Panc1 (cell line): ENCODE data around the gene ADAM22. TPM values are rescaled to one million over a fixed set of nuclear protein-coding genes. Genes with fewer than 3 reads are reported as not detected.

Source experiments
- ATAC-seq: fragments of 200-7000 bp; cut with Tn5 transposase; 2 replicates; pipeline ENCODE4 v1.9.1; 2020; ENCODE audit warnings: mild to moderate bottlenecking, moderate library complexity
- BruUV-seq: library from RNA; stranded (reverse); fragments of 400-500 nt; replicated peaks from 2 replicates; lab custom pipeline; 2021; lab: Mats Ljungman, UMichigan
- CTCF ChIA-PET: fragments of 300-600 bp; sonication (Branson Sonifier 250); formaldehyde crosslinking; loops from one replicate; lab custom pipeline; 2022; ENCODE audit warnings: antibody characterized with exemption; lab: Charles Lee
- POLR2A ChIA-PET: fragments of 300-600 bp; sonication (Branson Sonifier 250); formaldehyde crosslinking; loops from one replicate; lab custom pipeline; 2022; ENCODE audit warnings: antibody characterized with exemption; lab: Charles Lee
- DNase-seq: peaks from one replicate; pipeline ENCODE4 v3.0.0-alpha.2; 2010; ENCODE audit warnings: low read depth, low spot score
- H3K27ac ChIP-seq: 2 replicates; pipeline ENCODE4 v1.5.1; 2011; ENCODE audit warnings: mild to moderate bottlenecking, low read length, inconsistent platforms
- H3K27me3 ChIP-seq: fragments of 200-500 bp; sonication (Bioruptor generic); 2 replicates; pipeline ENCODE4 v1.6.0; 2014; ENCODE audit warnings: low read length, inconsistent platforms; ENCODE audit not compliant: control insufficient read depth, insufficient read depth
- H3K36me3 ChIP-seq: fragments of 200-500 bp; sonication (Bioruptor generic); 2 replicates; pipeline ENCODE4 v1.5.1; 2014; ENCODE audit warnings: inconsistent platforms, mild to moderate bottlenecking, low read length, moderate library complexity; ENCODE audit not compliant: control insufficient read depth, insufficient read depth
- H3K4me1 ChIP-seq: 2 replicates; pipeline ENCODE4 v1.5.1; 2011; ENCODE audit warnings: inconsistent platforms, mild to moderate bottlenecking, low read length, moderate library complexity; ENCODE audit not compliant: control insufficient read depth, insufficient read depth
- H3K4me3 ChIP-seq, 2 experiments: 2 replicates each; pipeline ENCODE4 v1.5.1; 2011 to 2012; ENCODE audit warnings: low read depth in 2 of 2, low read length in 2 of 2, mild to moderate bottlenecking in 2 of 2, inconsistent platforms in 1 of 2, moderate library complexity in 1 of 2
- H3K9me3 ChIP-seq: fragments of 200-500 bp; sonication (Bioruptor generic); 2 replicates; pipeline ENCODE4 v1.5.1; 2014; ENCODE audit warnings: low read depth, mild to moderate bottlenecking, inconsistent platforms, low read length, moderate library complexity; ENCODE audit not compliant: control insufficient read depth, insufficient read depth
- CTCF ChIP-seq: fragments of 450-650 bp; IDR thresholded peaks from 2 replicates; pipeline ENCODE4 v1.5.1; 2017; ENCODE audit warnings: mild to moderate bottlenecking
- POLR2AphosphoS5 ChIP-seq: IDR thresholded peaks from 2 replicates; pipeline ENCODE4 v1.6.1; 2012; ENCODE audit warnings: mild to moderate bottlenecking, low read depth, low read length, moderate library complexity
- REST ChIP-seq, 2 experiments: IDR thresholded peaks; 2 replicates each; pipeline ENCODE4 v1.6.1; 2011 to 2012; ENCODE audit warnings: low read depth in 2 of 2, control low read depth in 1 of 2, low read length in 1 of 2, mild to moderate bottlenecking in 1 of 2, moderate library complexity in 1 of 2; ENCODE audit not compliant: insufficient read depth in 1 of 2
- SIN3A ChIP-seq: IDR thresholded peaks from 2 replicates; pipeline ENCODE4 v1.6.1; 2012; ENCODE audit warnings: low read depth, mild to moderate bottlenecking, low read length, moderate library complexity, borderline replicate concordance; ENCODE audit not compliant: insufficient read depth
- TCF7L2 ChIP-seq: IDR thresholded peaks from 2 replicates; pipeline ENCODE4 v1.6.1; 2011; ENCODE audit warnings: mild to moderate bottlenecking, low read depth, low read length, inconsistent platforms
- in situ Hi-C: cut with HindIII; loops from 2 replicates; pipeline ENCODE4 v1.10.0; 2016; ENCODE audit warnings: low sequenced_read_pairs, low pct_unique_long_range_greater_than_20kb
- intact Hi-C: fragments of 100-400 bp; cut with micrococcal nuclease; formaldehyde crosslinking; loops from one replicate; pipeline ENCODE4 v1.10.0; 2022; ENCODE audit not compliant: unreplicated experiment
- total RNA-seq: library from RNA; stranded (reverse); gene quantifications from one replicate; pipeline ENCODE4 v1.2.1, GENCODE V29; 2021; ENCODE audit not compliant: unreplicated experiment

The ADAM22 gene
- total RNA-seq, 1 experiment from 2014 or later = 4.2 TPM

- Histone ChIP-seq H3K27me3 (no peaks in the 10 kb centered on the region), H3K9me3 (no peaks in the 10 kb centered on the region), H3K4me3 (no peak overlapping the region), H3K27ac (no peak overlapping the region), H3K36me3 (peaks cover 35% of the 10 kb centered on the region), H3K4me1 (no peaks in the 10 kb centered on the region)
- ATAC-seq (no peak), DNase-seq (no peak)
- no TSS peak for BruUV-seq
- intact Hi-C loops (loop anchor here (2.0 kb wide), 2 partner anchors 88 to 380 kb away; no protein-coding TSS in a partner anchor), in situ Hi-C loops (no loop called here)
- TF ChIP-seq TCF7L2 = no peak
- peak; percentile 25; the same call in 1 of the 2 replicates for TF ChIP-seq CTCF
- no peak for TF ChIP-seq POLR2AphosphoS5
- no peak for TF ChIP-seq REST (IDR thresholded peaks at IDR 0.05; ENCODE audit: insufficient read depth in 1 of 2, low read depth in 2 of 2, low read length in 1 of 2)
- TF ChIP-seq SIN3A = no peak
- ChIA-PET CTCF (interaction anchor here (0.7 to 1.1 kb wide), 4 partner anchors 37 to 471 kb away, joined by 3 to 7 read pairs (median 4); no protein-coding TSS in a partner anchor), POLR2A (interaction anchor here (0.8 kb wide), 1 partner anchor 20 kb away, joined by 13 read pairs; no protein-coding TSS in a partner anchor)
These were observed 47.2 kb upstream of the ADAM22 start for GRCh38 chr7:87886875-87887274.

- Histone ChIP-seq H3K4me1 (no peaks in the 10 kb centered on the region), H3K27ac (no peak overlapping the region), H3K9me3 (no peaks in the 10 kb centered on the region), H3K4me3 (no peak overlapping the region), H3K27me3 (no peaks in the 10 kb centered on the region), H3K36me3 (peaks cover 42% of the 10 kb centered on the region)
- CTCF ChIA-PET = no interaction called here
- no peak for DNase-seq
- POLR2A ChIA-PET = no interaction called here
- ATAC-seq = no peak
- intact Hi-C loops (no loop called here), in situ Hi-C loops (no loop called here)
- no TSS peak for BruUV-seq
- no peak for TF ChIP-seq REST (IDR thresholded peaks at IDR 0.05; ENCODE audit: insufficient read depth in 1 of 2, low read depth in 2 of 2, low read length in 1 of 2)
- TF ChIP-seq CTCF = no peak
- TF ChIP-seq TCF7L2 = no peak
- no peak for TF ChIP-seq POLR2AphosphoS5
- TF ChIP-seq SIN3A = no peak
These were observed 38.7 kb upstream of the ADAM22 start for GRCh38 chr7:87895363-87895762.
